NCI-H1092 treated with DMSO at 0.1 percent for 48 hours (cell line): ENCODE measurements around the gene ACTN4.
"Not testable (repeated sequence)": the region's sequence is repeated elsewhere in the genome, so short reads cannot be mapped to it uniquely, and the experiment has no call there.

ENCODE experiments used
- DNase-seq: peaks from one replicate; lab custom pipeline; 2025; lab: John Stamatoyannopoulos, UW

Gene ACTN4

DNA sequence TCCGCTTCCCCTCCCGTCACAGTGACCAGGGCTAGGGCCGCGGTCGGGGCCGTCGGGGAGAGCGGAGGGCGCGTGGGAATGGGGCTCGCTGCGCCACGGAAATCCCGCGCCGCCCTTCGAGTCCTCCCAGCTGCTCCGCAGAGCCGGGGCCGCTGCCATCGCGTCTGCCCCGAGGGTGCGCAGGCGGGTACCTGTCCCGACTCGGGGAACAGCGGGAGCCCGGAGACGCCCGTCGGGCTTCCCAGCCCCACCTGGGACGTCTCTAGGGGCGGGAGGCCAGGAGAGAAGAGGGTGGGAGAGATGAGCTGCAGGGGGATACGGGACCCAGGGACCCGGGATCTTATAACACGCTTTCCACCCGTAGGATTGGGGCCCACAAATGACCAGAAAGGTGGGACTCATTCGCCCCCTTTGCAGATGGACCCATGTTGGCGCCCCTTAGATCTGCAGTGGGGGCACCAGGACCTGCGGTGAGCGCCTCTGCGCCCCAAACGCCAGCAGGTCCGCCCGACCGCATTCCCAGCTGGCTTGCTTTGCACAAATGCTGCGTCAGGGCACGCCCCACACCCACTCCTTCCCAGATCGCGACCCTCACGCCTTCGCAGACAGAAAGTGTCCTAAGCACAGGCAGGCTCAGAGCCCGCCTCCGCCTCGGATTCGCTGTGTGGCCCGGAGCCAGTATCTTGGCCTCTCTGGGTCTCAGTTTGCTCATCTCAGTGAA is 122.9 kb downstream of the ACTN4 start:
- not testable (repeated sequence) for DNase-seq

DNA sequence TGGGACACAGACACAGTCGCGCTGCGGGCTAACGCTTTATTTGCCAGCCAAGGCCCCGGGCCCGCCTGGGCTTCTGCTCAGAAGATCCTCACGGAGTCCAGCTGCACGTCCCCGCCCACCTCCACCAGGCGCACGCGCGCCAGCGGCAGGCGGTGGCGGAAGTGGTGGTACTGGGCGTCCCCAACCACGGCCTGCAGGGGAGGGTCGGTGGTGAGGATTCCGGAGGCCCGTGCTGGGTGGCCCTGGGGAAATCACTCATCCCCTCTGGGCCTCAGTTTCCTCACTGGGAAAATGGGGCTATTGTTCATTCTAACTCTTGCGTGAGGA is 123.5 kb downstream of the ACTN4 start:
- DNase-seq = not testable (repeated sequence)

DNA sequence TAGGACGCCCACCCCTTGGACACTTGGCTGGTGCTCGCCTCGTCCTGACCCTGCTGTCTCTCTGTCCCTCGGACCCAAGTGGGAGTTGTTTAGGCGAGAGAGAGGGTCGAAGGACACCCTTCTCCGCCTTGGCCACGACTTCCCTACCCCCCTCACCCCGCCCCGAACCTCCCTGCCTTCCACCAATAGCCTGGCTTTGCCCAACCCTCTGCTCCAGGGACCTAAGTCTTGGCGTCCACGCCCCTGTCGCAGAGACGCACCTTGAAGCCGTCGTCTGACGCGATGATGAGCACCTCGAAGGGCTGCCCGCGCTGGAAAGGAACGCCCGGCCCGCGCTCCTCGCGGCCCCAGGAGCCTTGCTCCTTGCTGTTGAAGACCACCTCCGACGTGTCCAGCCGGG is 124.1 kb downstream of the ACTN4 start:
- not testable (repeated sequence) for DNase-seq

GRCh38 chr19:38773469-38774177 is 126.2 kb downstream of the ACTN4 start, which contains the start of gene LGALS7:
Gene LGALS7, minus strand, starts transcription at chr19:38773517. Its CDS starts 25 bp downstream, at chr19:38773492.
- no peak for DNase-seq

GRCh38 chr19:38774181-38774950 is 126.9 kb downstream of the ACTN4 start:
- DNase-seq = no peak

DNA sequence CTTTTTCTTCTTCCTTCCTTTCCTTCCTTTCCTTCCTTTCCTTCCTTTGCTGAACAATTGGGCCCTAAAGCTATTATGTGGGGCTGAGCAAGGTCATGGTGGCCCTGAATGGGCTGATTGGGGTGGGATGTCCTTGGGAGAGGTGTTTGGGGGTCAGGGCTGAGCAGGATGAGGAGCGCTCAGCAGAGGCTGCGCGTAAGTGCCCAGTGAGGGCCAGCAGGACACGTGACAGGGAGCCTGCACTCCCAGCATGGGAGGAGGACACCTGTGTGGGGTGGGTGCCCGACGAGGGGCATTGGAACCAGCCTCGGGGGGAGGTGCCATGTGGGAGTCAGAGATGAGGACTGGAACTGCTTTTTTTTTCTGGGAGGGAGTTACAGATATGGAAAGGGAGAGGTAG is 131.3 kb downstream of the ACTN4 start:
- no peak for DNase-seq

GRCh38 chr19:38780443-38780842 is 133.0 kb downstream of the ACTN4 start:
- no peak for DNase-seq

DNA sequence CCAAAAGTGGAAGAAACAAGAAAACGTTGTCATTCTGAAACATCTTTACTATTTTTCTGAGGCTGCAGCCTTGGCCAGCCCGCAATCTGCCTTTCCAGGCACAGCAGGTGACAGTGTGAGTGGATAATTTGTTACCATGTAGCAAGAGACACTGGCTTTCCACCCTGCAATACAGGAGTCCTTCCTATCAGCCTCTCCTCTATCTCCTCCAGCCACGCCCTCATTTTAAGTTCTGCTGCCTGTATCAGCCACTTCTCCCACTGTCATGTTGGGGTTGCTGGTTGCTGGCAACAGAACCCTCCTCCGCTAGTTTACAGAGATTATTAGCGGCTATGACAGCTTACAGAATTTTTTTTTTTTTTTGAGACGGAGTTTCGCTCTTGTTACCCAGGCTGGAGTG is 133.6 kb downstream of the ACTN4 start:
- no peak for DNase-seq
